GM10266 (cell line): ENCODE results near the gene CAV3.

Experiments used
- DNase-seq: peaks from one replicate; pipeline ENCODE4 v3.0.0; 2012; ENCODE audit errors: extremely low spot score
- TF ChIP-seq, protein P1 (sequence below): IDR thresholded peaks from 2 replicates; pipeline ENCODE4 v1.5.1; 2012; ENCODE audit warnings: mild to moderate bottlenecking, low read depth; ENCODE audit not compliant: control insufficient read depth, insufficient read depth; ENCODE audit errors: missing control alignments

The CAV3 gene

DNA sequence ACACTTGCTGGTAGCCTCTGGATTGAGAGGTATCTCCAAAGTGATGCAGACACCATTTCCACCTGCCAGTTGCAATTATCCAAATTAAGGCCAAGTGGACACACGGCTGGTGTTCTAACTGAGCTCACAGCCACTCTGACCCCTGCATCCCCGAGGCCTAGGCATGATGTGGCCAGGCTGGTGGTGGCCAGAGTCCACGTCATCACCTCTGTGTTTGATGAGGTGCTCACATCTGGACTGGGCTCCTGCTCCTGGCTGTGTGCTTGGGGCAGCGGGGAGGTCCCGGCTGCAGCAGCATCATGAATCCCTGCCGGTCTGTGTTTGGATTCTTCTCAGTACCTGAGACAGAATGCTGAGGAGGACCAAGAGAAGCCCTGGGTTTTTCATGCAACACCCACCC lies 30.9 kb downstream of the CAV3 start:
- no peak for DNase-seq
- TF ChIP-seq, protein P1, sequence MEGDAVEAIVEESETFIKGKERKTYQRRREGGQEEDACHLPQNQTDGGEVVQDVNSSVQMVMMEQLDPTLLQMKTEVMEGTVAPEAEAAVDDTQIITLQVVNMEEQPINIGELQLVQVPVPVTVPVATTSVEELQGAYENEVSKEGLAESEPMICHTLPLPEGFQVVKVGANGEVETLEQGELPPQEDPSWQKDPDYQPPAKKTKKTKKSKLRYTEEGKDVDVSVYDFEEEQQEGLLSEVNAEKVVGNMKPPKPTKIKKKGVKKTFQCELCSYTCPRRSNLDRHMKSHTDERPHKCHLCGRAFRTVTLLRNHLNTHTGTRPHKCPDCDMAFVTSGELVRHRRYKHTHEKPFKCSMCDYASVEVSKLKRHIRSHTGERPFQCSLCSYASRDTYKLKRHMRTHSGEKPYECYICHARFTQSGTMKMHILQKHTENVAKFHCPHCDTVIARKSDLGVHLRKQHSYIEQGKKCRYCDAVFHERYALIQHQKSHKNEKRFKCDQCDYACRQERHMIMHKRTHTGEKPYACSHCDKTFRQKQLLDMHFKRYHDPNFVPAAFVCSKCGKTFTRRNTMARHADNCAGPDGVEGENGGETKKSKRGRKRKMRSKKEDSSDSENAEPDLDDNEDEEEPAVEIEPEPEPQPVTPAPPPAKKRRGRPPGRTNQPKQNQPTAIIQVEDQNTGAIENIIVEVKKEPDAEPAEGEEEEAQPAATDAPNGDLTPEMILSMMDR, result no peak

DNA sequence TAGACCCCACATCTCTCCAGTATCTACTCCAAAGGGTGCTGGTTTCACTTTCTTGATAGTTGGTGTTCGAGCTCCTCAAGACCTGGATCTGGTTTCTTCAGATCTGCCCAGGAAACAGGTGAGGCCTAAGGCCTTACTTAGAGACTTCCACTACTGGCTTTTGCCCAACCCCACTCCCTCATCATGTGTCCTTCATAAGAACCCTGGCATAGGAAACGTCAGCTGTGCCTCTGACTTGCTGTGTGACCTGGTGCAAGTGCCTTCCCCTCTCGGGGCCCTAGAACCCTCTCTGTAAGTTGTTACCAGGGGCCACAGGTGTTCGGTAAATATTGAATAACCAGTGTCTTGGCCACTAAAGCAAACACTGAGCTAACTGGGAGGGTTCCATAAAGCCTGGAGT lies 31.9 kb downstream of the CAV3 start:
- no peak for DNase-seq
- TF ChIP-seq, protein P1, result no peak

DNA sequence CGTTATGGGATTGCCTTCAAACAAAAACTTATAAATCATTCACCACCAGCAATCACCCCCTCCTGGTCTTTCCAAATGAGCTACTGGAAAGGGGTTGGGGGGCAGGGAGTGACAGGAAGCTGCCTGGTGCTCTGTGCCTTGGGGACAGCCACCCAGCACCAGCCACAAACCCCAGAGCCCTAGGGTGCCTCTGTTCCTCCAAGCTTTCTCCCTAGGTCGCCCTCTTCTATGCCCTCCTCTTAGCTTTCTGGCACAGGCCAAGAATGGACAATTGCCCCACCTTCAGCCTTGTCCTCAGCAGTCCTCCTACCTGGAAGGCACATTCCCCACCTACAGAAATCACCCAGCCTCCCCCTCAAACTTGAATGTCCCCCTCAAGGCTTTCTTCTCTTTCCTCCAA lies 32.5 kb downstream of the CAV3 start:
- no peak for DNase-seq
- TF ChIP-seq, protein P1, result no peak

DNA sequence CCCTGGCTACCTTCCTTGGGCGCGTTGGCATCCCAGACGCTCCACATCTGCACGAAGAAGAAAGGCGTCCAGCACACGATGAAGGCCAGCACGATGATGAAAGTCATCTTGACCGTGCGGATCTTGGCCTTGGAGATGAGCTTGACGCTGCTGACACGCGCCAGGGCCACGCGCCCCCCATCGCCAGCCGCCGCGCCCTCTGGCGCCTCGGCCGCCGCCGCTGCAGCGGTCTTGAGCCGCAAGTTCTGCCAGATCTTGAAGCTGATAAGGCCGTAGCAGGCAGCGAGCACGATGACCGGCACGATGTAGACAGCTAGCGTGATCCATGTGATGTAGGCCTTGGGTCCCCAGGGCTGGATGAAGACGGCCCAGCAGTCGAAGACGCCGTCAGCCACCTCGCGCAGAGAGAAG lies 33.7 kb downstream of the CAV3 start:
- TF ChIP-seq, protein P1, result peak; percentile 0
- no peak for DNase-seq

DNA sequence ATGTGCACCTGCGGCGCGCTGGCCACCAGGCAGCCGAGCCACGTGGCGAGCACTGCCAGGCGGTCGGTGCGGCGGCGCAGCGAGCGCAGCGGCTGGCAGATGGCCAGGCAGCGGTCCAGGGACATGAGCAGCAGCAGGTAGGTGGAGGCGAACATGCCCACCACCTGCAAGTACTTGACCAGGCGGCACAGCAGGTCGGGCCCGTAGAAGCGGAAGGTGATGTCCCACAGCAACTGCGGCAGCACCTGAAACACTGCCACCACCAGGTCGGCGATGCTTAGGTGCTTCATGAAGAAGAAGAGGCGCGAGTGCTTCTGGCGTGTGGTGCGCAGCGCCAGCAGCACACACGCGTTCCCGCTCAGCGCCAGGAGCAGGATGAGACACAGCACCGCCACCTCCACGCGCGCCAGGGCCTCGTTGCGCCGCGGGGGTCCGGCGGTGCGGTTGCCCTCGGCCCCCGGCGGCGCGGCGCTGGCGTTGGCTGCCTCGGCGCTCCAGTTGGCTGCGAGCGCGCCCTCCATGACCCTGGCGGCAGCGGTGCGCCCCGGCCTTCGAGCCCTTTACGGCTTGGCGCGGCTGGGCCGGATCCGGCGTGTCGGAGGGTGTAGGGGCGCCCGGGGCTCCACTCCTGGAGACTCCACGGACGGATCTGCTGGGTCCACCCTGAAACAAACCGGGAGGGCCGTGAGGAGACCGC lies 34.2 kb downstream of the CAV3 start:
- TF ChIP-seq, protein P1, result peak; percentile 52
- peak; percentile 81 for DNase-seq

DNA sequence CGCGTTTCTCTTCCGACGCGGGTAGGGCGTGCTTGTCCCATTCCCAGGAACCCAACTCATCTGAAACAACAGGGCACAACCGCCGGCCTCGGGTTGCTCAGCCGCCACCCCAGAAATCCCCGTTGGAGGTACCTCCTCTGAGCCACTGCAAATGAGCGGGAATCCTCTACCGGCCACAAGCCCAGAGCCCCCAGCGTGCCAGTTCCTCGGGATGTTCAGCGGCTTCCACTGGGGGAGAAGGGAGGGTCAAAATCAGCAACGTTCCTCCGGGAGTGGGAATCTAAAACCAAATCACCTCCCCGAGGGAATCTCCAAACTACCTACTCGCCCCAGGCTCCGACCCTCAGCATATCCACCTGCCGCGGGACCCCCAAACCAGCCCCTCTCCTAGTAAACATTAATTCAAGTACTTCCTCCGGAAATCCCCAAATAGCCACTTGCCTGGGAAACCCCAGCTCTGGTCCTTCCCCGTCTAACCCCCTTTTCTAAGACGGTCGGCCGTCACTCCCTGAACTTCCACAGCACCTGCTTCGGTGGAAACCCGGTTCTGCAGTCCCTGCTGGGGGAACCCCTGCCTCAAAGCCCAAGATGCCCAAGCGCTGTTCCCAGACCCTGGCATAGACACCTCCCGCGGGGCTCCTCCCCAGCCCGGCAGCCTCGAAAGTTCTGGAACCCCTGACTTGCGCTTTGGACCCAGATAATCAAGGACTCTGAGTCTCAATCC lies 34.9 kb downstream of the CAV3 start:
- TF ChIP-seq, protein P1, result no peak
- DNase-seq, result peak; percentile 81

DNA sequence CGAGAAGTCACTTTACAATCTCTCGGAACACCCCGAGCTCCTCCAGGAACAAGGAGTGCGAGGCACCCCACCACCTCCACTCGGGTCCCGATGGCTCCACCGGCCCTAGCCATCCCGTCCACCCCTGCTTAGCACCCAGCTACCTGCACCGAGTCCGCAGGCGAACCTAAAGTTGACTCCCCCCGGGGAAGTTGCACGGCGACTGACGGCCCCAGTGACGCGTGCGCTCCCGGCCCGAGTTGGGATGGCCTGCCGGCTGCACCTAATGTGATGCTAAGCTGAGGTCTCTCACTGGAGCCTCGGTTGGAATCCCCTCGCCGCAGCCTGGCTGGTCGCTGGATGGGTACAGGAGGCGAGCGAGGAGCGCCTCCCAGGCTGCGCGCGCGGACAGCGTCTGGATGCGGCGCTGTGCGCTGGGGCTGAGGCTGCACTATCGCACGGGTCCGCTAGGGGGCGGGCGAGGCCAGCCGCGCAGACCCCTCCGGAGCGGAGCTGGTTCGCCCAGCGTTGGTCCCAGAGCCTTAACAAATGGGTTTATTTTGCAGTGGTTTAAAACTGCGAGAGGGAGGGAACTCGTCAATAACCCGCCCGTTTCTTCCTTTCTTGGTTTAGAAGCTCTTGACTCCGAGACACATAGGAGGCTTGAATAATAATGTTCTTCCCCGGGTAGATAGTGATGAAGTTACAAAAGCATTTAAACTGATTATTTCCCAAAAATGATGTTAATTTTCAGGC lies 35.7 kb downstream of the CAV3 start, which contains the start of gene OXTR:
OXTR (minus strand) TSS at position 526 of the 735 bp plus-strand sequence. CDS start 1,426 bp downstream, outside the sequence.
- peak; percentile 90 for DNase-seq

More for the DNA sequence above, 35.7 kb downstream of the CAV3 start, which contains the start of gene OXTR:
- TF ChIP-seq, protein P1, result peak; percentile 100
